Esophagus squamous epithelium (tissue), 4 donors: ENCODE data around the gene DGKB.

Source experiments
- CTCF ChIP-seq, 6 experiments: fragments of 450-650 bp in 4 of 6; fragments of 200-600 bp in 2 of 6; sonication (generic) in 2 of 6; IDR thresholded peaks; one replicate each; pipeline ENCODE4 v1.5.1; 2016 to 2019; ENCODE audit warnings: antibody characterized with exemption in 6 of 6, mild to moderate bottlenecking in 4 of 6, moderate library complexity in 4 of 6
- POLR2A ChIP-seq, 4 donors: fragments of 450-650 bp; IDR thresholded peaks; one replicate each; pipeline ENCODE4 v1.6.1; 2017; ENCODE audit warnings: antibody characterized with exemption in 4 of 4, mild to moderate bottlenecking in 4 of 4, moderate library complexity in 3 of 4

- TF ChIP-seq CTCF (IDR thresholded peaks at IDR 0.05) (no peak), POLR2A (IDR thresholded peaks at IDR 0.05) (no peak)
These were observed 52.5 kb downstream of the DGKB start for GRCh38 chr7:14850039-14850438.
